ENCODE data around the gene ABCC4.

GRCh38 chr13:95216182-95216581 lies 85.1 kb downstream of the ABCC4 start:
- TF ChIP-seq CTCF (IDR thresholded peaks at IDR 0.05) (no peak), POLR2A (IDR thresholded peaks at IDR 0.05) (no peak), EP300 (IDR thresholded peaks at IDR 0.05; ENCODE audit: low read depth) (no peak), POLR2AphosphoS5 (IDR thresholded peaks at IDR 0.05) (no peak)

All from transverse colon (tissue), 4 donors.